AG04449 (cell line): ENCODE measurements around the gene UBE2G1.

Source experiments
- CTCF ChIA-PET: fragments of 350-600 bp; formaldehyde crosslinking; extraction: SDS; loops from one replicate; lab custom pipeline; 2021; ENCODE audit warnings: antibody characterized with exemption; lab: Yijun Ruan, JAX
- POLR2A ChIA-PET: fragments of 400-600, 350-600 bp; formaldehyde crosslinking; extraction: SDS; loops from one replicate; lab custom pipeline; 2020; ENCODE audit warnings: antibody characterized with exemption, inconsistent platforms; lab: Yijun Ruan, JAX
- DNase-seq: peaks from one replicate; pipeline ENCODE4 v3.0.0-alpha.2; 2010; ENCODE audit warnings: low read depth, low spot score
- H3K4me3 ChIP-seq: 2 replicates; pipeline ENCODE4 v1.5.1; 2011; ENCODE audit warnings: low read depth, mild to moderate bottlenecking, control low read depth, low read length
- TF ChIP-seq, protein P1 (sequence below): IDR thresholded peaks from one replicate; pipeline ENCODE4 v1.5.1; 2011; ENCODE audit warnings: mild to moderate bottlenecking, moderate library complexity, low read length, control low read depth, inconsistent platforms; ENCODE audit not compliant: insufficient read depth; ENCODE audit errors: missing control alignments

UBE2G1 gene

DNA sequence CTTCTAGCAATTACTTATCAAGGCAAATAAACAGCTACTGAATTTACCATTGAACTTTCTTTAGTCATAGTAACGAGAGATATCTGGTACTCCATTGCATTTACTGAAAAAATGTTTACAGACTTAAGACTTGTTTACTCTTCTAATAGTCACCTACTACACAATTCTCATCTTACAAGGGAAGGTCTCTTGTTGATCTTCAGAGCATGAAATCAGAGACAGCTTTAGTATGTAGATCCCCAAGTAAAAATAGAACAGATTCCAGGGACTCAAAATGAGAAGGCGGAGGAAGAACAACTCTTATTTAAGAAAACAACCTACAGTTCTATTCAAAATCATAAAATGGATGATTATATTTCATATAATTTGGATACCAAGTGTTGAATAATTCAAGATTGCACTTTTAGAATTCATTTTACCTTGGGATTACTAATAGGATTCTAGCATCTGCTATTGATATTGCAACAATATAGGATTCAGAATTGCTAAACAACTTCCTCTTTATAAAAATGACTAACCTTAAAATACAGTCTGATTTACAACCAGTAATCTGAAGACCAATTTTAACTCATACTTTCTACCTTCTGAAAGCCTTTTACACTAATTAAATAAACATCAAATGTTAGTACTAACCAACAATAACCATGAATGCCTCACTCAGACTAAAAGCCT lies 20.8 kb downstream of the UBE2G1 start:
- ChIA-PET POLR2A (no interaction called here), CTCF (no interaction called here)
- TF ChIP-seq, protein P1, sequence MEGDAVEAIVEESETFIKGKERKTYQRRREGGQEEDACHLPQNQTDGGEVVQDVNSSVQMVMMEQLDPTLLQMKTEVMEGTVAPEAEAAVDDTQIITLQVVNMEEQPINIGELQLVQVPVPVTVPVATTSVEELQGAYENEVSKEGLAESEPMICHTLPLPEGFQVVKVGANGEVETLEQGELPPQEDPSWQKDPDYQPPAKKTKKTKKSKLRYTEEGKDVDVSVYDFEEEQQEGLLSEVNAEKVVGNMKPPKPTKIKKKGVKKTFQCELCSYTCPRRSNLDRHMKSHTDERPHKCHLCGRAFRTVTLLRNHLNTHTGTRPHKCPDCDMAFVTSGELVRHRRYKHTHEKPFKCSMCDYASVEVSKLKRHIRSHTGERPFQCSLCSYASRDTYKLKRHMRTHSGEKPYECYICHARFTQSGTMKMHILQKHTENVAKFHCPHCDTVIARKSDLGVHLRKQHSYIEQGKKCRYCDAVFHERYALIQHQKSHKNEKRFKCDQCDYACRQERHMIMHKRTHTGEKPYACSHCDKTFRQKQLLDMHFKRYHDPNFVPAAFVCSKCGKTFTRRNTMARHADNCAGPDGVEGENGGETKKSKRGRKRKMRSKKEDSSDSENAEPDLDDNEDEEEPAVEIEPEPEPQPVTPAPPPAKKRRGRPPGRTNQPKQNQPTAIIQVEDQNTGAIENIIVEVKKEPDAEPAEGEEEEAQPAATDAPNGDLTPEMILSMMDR: no peak
- no peak overlapping the region for H3K4me3 ChIP-seq
- no peak for DNase-seq

DNA sequence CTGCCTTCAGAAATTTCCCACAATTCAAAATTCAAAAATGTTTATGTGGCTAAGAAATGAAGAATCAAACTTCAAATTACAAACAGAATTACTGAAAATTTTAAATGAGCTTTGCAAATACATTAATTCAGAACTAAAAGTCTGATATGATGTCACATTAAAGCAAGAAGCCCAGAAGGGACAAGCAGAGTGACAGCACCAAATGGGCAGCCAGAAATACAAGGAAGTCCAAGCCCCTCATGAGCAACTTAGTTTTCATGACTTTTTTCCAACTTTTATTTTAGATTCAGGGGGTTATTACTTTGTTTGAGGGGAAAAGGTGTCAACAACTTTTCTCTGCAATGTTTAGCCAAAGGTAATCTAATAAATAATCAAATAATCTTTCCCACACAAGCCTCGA lies 21.5 kb downstream of the UBE2G1 start:
- no peak overlapping the region for H3K4me3 ChIP-seq
- ChIA-PET CTCF (interaction anchor here (0.8 to 1.2 kb wide), 2 partner anchors 19 to 40 kb away, joined by 3 to 5 read pairs; no protein-coding TSS in a partner anchor), POLR2A (no interaction called here)
- TF ChIP-seq, protein P1: no peak
- DNase-seq: no peak

DNA sequence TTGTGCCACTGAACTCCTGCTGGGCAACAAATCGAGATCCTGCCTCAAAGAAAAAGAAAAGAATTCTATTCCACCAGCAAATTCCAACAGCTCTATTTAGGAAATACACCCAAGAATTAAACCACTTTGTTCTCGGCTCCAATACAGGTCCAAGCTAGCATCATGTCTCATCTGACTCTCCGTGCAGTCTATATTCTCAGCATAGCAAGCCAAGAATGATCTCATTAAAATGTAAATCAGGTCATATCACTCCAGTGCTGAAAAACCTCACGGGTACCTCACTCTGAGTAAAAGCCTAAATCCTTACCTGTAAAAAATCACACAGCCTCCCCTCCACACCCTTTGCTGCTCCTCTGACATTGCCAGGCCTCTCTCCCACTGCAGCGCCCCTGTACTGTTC lies 23.9 kb downstream of the UBE2G1 start:
- no peak for DNase-seq
- POLR2A ChIA-PET: no interaction called here
- TF ChIP-seq, protein P1: no peak
- no peak overlapping the region for H3K4me3 ChIP-seq
- CTCF ChIA-PET: interaction anchor here (0.7 to 1.4 kb wide), 5 partner anchors 11 to 107 kb away, joined by 3 to 5 read pairs (median 3); no protein-coding TSS in a partner anchor

DNA sequence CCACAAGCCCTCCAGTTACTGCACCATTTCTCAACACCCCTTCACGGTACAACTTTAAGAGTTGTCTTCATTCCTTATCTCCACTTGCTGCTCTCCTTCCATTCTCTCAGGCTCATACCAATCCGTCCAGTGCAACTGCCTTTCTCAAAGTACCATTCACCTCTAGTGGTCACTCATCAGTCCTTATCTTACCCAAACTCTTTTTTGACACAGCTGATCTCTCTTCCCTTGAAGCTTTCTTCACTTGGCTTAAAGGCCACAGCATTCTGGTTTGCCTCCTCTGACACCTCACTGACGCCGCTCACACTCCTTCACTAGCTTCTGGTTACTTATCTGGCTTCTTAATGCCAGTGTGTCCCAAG lies 24.9 kb downstream of the UBE2G1 start:
- H3K4me3 ChIP-seq: no peak overlapping the region
- ChIA-PET CTCF (interaction anchor here (1.2 kb wide), 1 partner anchor 19 kb away, joined by 3 read pairs; no protein-coding TSS in a partner anchor), POLR2A (no interaction called here)
- TF ChIP-seq, protein P1: no peak
- no peak for DNase-seq

DNA sequence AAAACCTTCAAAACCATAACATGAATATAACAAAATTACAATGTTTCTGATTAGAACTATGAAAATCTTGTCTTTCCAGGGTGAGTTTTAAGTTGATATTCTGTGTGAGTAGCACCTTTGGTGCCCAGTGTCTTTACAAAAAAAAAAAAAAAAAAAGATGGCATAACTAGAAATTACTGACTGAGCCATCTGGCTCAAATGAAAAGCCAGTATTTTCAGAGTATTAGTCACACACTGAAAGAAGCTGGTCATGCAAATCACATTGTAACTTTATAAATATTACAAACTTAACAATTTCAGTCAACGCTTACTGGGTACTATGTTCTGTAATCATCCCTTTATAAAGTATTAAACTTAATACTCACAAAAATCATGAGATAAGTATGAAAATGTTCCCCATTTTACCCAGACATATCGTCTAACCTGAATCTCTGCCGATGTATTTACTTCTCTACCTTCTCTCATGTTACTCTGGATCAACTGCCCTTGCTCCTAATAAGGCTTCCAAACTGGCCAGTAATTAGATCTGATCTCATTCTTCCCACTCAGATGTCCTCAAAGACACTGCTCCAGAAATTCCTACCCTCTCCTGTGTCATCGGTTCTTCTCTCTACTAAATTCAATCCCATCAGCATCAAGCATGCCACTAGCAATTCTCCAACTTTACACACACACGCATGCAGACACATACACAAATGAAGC lies 25.4 kb downstream of the UBE2G1 start:
- ChIA-PET CTCF (no interaction called here), POLR2A (no interaction called here)
- no peak for DNase-seq
- TF ChIP-seq, protein P1: no peak
- no peak overlapping the region for H3K4me3 ChIP-seq
